ENCODE results near the gene MEF2D. TPM values are rescaled to one million over a fixed set of nuclear protein-coding genes. Genes with fewer than 3 reads are reported as not detected.

MEF2D gene
- total and polyA plus RNA-seq, 3 experiments from 2014 or later = 19.2 to 35.4 (median 32.9) TPM

DNA sequence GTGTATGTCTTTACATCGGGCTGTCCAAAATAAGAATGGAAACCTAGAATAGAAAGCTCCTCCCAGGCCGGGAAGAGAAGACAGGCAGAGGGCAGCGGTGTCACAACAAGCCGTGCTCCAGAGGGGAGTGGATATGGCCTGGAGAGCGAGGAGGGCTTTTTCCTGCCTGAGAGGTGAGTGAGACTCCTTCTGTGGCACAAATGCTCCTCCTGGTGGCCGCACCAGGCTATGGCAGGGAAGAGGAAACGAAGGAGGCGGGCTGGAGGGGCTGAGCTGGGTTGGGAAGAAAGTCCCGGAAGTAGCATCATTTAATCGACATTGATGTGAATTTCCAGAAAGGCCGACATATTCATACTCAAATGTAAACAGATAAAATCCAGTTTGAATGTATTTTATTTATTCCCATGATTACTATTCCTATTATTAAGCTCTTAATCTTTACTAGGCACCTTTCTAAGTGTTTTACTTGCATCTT, 54.7 kb downstream of the MEF2D start:
- Mint-ChIP-seq H3K27ac (peak overlapping the region in 1 of 8 donors; percentile 19), H3K4me3 (no peak overlapping the region)
- POLR2A ChIA-PET = interaction anchor here (0.6 to 1.9 kb wide), 3 partner anchors 56 to 62 kb away, joined by 3 to 10 read pairs (median 4); no protein-coding TSS in a partner anchor

DNA sequence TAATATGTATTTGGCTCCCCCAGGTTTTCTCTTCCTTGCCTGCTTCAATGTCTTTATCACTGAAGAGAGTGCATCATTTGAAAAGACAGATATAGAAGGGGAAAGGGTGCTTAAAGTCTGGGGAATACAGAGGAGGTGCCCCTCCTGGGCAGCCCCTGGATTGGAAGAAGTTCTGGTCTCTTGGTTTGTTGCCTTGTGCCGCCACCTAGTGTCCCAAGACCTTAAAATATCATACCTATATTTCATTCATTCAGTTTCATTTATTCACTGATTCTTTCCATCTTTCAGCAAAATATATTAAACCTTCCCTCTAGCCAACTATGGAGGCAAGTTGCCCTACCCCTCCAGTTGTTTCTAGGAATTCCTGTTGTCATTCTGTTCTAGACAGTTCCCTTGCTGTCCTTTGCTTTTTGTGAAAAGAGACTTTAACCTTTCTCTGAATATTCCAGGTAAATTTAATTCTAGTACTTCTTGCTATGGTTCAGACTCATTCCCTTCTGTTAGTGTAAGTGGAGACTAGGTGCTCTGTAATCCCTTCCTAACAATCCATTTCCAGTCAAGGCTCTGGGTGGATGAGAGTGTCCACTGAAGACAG, 56.1 kb downstream of the MEF2D start:
- CTCF ChIA-PET = interaction anchor here (1.1 to 5.3 kb wide), 10 partner anchors 10 to 61 kb away, joined by 3 to 185 read pairs (median 12); partner anchors contain the start of gene MEF2D
- Mint-ChIP-seq H3K9me3 (no peaks in the 10 kb centered on the region), H3K27me3 (peaks cover 46 to 76% of the 10 kb centered on the region in 2 donors), H3K36me3 (no peaks in the 10 kb centered on the region), H3K4me1 (peaks cover 4 to 6% (median 6%) of the 10 kb centered on the region in 3 donors), H3K4me3 (no peak overlapping the region), H3K27ac (peak overlapping the region in 1 of 8 donors; percentile 15)
- Histone ChIP-seq H3K9me3 (ENCODE audit: low read length) (no peaks in the 10 kb centered on the region), H3K27ac (ENCODE audit: low read depth, low read length) (no peak overlapping the region), H3K36me3 (ENCODE audit: insufficient read depth, low read length) (no peaks in the 10 kb centered on the region), H3K4me3 (ENCODE audit: low read length) (no peak overlapping the region), H3K27me3 (ENCODE audit: insufficient read depth, low read length, poor library complexity, severe bottlenecking) (peaks cover 43% of the 10 kb centered on the region), H3K4me1 (ENCODE audit: insufficient read depth, low read length) (peaks cover 8% of the 10 kb centered on the region)
- POLR2A ChIA-PET = interaction anchor here (0.6 kb wide), 2 partner anchors 13 to 1492 kb away, joined by 3 to 4 read pairs; no protein-coding TSS in a partner anchor
- DNase-seq = no peak

More for the DNA sequence above, 54.7 kb downstream of the MEF2D start:
- Mint-ChIP-seq H3K4me1 (peaks cover 4 to 6% (median 6%) of the 10 kb centered on the region in 3 donors), H3K9me3 (no peaks in the 10 kb centered on the region), H3K27me3 (peaks cover 37 to 64% of the 10 kb centered on the region in 2 donors), H3K36me3 (no peaks in the 10 kb centered on the region)
- Histone ChIP-seq H3K9me3 (ENCODE audit: low read length) (no peaks in the 10 kb centered on the region), H3K4me1 (ENCODE audit: insufficient read depth, low read length) (peaks cover 6% of the 10 kb centered on the region), H3K27me3 (ENCODE audit: insufficient read depth, low read length, poor library complexity, severe bottlenecking) (peaks cover 30% of the 10 kb centered on the region), H3K4me3 (ENCODE audit: low read length) (no peak overlapping the region), H3K27ac (ENCODE audit: low read depth, low read length) (no peak overlapping the region), H3K36me3 (ENCODE audit: insufficient read depth, low read length) (no peaks in the 10 kb centered on the region)
- CTCF ChIA-PET = interaction anchor here (0.6 to 3.2 kb wide), 52 partner anchors 9 to 414 kb away, joined by 3 to 185 read pairs (median 5); partner anchors contain the start of genes MEF2D and RHBG
- peak; percentile 62 to 85 (median 73) for DNase-seq

DNA sequence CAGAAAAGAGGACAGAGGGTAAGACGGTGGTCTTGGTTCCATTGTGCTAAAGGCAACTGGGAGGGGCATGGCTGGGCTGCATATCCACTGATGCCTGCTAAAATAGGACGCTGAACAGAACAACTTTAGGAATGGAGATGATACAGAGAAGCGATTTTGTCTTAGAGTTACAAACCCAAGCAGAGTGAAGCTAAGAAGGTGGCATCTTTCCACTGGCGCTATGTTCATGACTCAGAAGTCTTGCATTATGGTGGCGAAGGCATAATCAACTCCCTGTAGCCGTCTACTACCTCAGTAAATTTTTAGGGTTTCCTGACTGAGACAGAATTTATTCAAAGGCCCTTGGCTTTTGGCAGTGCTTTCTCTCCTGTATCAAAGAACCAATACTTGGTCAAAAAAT, 57.3 kb downstream of the MEF2D start:
- peaks cover 55% of the 10 kb centered on the region for H3K27me3 ChIP-seq (ENCODE audit: insufficient read depth, low read length, poor library complexity, severe bottlenecking)

DNA sequence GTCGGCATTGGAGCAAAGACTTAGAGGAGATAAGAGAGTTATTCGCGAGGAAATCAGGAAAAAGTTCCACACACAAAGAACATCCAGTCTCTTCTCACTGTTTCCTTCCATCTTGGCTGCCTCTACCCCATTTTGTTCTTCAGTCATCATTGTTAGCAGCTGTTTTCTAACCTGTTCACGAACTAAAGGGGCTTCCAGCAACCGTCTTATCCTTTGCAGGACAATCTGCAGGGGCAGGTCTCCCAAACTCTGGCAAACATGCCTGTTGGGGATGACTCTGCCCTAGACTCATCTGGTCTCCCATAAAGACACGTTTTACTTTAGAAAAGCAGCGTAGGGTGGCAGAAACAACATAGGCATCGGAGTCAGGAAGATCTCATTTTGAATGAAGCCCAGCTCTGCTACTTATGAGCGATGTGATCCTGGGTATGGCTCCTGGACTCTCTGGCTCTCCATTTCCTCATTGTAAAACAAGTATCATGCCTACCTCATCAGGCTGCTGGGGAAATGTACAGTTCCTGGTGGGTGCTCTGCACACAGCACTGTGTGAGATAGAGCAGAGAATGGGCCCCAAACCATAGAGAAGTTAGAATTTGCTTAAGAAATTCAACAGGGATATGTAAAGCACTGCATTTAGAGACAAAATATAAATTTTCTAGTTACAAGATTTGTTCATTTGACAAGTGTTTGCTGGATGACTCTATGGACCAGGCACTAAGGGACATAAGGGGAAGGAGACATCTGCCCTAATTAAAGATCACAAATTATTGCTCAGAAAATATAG, 59.7 kb downstream of the MEF2D start:
- peaks cover 62 to 83% of the 10 kb centered on the region in 2 donors for H3K27me3 Mint-ChIP-seq
- Histone ChIP-seq H3K27ac (ENCODE audit: low read depth, low read length) (no peak overlapping the region), H3K27me3 (ENCODE audit: insufficient read depth, low read length, poor library complexity, severe bottlenecking) (peaks cover 74% of the 10 kb centered on the region), H3K4me3 (ENCODE audit: low read length) (no peak overlapping the region), H3K36me3 (ENCODE audit: insufficient read depth, low read length) (no peaks in the 10 kb centered on the region), H3K4me1 (ENCODE audit: insufficient read depth, low read length) (peaks cover 31% of the 10 kb centered on the region), H3K9me3 (ENCODE audit: low read length) (no peaks in the 10 kb centered on the region)
- H3K9me3 Mint-ChIP-seq = no peaks in the 10 kb centered on the region
- no peaks in the 10 kb centered on the region for H3K36me3 Mint-ChIP-seq
- no peak for DNase-seq
- POLR2A ChIA-PET = no interaction called here
- peaks cover 15 to 28% (median 25%) of the 10 kb centered on the region in 3 donors for H3K4me1 Mint-ChIP-seq
- CTCF ChIA-PET = interaction anchor here (0.6 to 5.3 kb wide), 4 partner anchors 10 to 84 kb away, joined by 3 to 60 read pairs (median 4); no protein-coding TSS in a partner anchor
- H3K27ac Mint-ChIP-seq = no peak overlapping the region
- no peak overlapping the region for H3K4me3 Mint-ChIP-seq

More for the DNA sequence above, 57.3 kb downstream of the MEF2D start:
- Mint-ChIP-seq H3K4me3 (no peak overlapping the region), H3K27ac (no peak overlapping the region), H3K36me3 (no peaks in the 10 kb centered on the region), H3K4me1 (peaks cover 7 to 16% (median 16%) of the 10 kb centered on the region in 3 donors), H3K27me3 (peaks cover 53 to 85% of the 10 kb centered on the region in 2 donors), H3K9me3 (no peaks in the 10 kb centered on the region)
- ChIA-PET CTCF (interaction anchor here (0.7 to 5.3 kb wide), 2 partner anchors 58 to 165 kb away, joined by 3 to 60 read pairs; no protein-coding TSS in a partner anchor), POLR2A (no interaction called here)
- Histone ChIP-seq H3K27ac (ENCODE audit: low read depth, low read length) (no peak overlapping the region), H3K9me3 (ENCODE audit: low read length) (no peaks in the 10 kb centered on the region), H3K4me1 (ENCODE audit: insufficient read depth, low read length) (peaks cover 20% of the 10 kb centered on the region), H3K4me3 (ENCODE audit: low read length) (no peak overlapping the region), H3K36me3 (ENCODE audit: insufficient read depth, low read length) (no peaks in the 10 kb centered on the region)
- DNase-seq = no peak

DNA sequence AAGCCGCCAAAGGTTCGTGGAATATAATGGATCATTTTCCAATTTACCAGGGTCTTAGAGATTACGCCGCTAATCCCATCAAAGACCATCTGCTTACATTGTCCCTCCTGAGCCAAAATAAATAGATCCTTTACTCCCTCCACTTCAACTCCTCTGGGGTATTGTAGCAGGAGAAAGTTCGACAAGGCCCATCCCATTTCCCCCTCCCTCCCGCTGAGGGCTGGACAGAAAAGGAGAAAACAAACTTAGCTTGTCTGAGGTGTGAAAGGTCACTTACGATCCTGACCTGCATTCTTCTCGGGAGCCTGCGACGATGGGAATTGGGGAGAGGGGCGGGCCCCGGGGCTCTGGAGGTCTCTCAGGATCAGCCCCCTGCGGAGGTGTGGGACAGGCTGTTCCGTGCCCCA, 60.8 kb downstream of the MEF2D start:
- H3K27me3 Mint-ChIP-seq = peaks cover 66 to 85% of the 10 kb centered on the region in 2 donors
- POLR2A ChIA-PET = no interaction called here

DNA sequence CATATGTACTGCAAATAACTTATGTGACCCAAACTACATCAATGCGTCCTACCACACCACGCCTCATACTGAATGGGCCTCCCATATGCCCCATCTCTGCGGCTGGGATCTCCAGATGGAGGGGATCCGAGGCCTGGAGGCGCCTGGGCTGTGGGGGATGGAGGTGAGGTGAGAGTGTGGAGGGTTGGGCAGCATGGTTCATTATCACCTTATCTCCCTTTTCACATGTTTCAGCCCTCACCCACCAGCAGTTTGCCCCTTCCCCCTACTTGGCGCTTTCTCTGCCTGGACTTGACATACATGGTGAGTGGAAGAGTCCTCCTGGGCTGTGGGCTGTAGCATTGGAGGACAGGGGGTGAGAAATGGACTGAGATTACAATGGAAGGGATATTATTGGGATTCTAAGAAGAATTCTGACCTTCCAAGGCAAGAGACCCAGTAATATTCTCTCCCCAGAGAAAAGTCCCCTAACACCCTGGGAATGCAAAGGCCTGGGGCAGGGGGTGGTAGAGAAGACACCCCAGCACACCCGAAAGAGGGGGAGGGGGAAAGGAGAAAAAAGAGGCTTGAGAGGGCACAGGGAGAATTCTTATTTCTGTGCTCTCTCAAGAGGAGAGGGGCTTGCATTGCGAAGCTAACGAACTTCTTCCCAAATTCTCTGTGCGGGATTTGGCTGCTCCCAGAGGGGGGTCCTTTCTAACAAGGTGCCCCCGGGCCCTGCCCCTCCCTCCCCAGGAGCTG, 61.4 kb downstream of the MEF2D start:
- H3K9me3 Mint-ChIP-seq = no peaks in the 10 kb centered on the region
- H3K27ac ChIP-seq (ENCODE audit: low read depth, low read length) = no peak overlapping the region
- H3K36me3 ChIP-seq (ENCODE audit: insufficient read depth, low read length) = no peaks in the 10 kb centered on the region
- no peaks in the 10 kb centered on the region for H3K36me3 Mint-ChIP-seq
- ChIA-PET POLR2A (no interaction called here), CTCF (interaction anchor here (5.3 kb wide), 1 partner anchor 54 kb away, joined by 60 read pairs; no protein-coding TSS in a partner anchor)
- DNase-seq = no peak
- H3K27ac Mint-ChIP-seq = peak overlapping the region in 1 of 8 donors; percentile 25
- H3K4me1 Mint-ChIP-seq = peaks cover 17 to 33% (median 30%) of the 10 kb centered on the region in 3 donors
- peaks cover 27% of the 10 kb centered on the region for H3K4me1 ChIP-seq (ENCODE audit: insufficient read depth, low read length)
- H3K27me3 Mint-ChIP-seq = peaks cover 67 to 85% of the 10 kb centered on the region in 2 donors
- peaks cover 77% of the 10 kb centered on the region for H3K27me3 ChIP-seq (ENCODE audit: insufficient read depth, low read length, poor library complexity, severe bottlenecking)
- no peak overlapping the region for H3K4me3 Mint-ChIP-seq
- no peak overlapping the region for H3K4me3 ChIP-seq (ENCODE audit: low read length)
- no peaks in the 10 kb centered on the region for H3K9me3 ChIP-seq (ENCODE audit: low read length)

More for the DNA sequence above, 60.8 kb downstream of the MEF2D start:
- Mint-ChIP-seq H3K27ac (no peak overlapping the region), H3K9me3 (no peaks in the 10 kb centered on the region), H3K4me3 (no peak overlapping the region), H3K4me1 (peaks cover 17 to 33% (median 30%) of the 10 kb centered on the region in 3 donors), H3K36me3 (no peaks in the 10 kb centered on the region)
- Histone ChIP-seq H3K27ac (ENCODE audit: low read depth, low read length) (no peak overlapping the region), H3K4me1 (ENCODE audit: insufficient read depth, low read length) (peaks cover 27% of the 10 kb centered on the region), H3K4me3 (ENCODE audit: low read length) (no peak overlapping the region), H3K27me3 (ENCODE audit: insufficient read depth, low read length, poor library complexity, severe bottlenecking) (peaks cover 77% of the 10 kb centered on the region), H3K36me3 (ENCODE audit: insufficient read depth, low read length) (no peaks in the 10 kb centered on the region), H3K9me3 (ENCODE audit: low read length) (no peaks in the 10 kb centered on the region)
- CTCF ChIA-PET = interaction anchor here (5.3 kb wide), 1 partner anchor 55 kb away, joined by 60 read pairs; no protein-coding TSS in a partner anchor
- no peak for DNase-seq

DNA sequence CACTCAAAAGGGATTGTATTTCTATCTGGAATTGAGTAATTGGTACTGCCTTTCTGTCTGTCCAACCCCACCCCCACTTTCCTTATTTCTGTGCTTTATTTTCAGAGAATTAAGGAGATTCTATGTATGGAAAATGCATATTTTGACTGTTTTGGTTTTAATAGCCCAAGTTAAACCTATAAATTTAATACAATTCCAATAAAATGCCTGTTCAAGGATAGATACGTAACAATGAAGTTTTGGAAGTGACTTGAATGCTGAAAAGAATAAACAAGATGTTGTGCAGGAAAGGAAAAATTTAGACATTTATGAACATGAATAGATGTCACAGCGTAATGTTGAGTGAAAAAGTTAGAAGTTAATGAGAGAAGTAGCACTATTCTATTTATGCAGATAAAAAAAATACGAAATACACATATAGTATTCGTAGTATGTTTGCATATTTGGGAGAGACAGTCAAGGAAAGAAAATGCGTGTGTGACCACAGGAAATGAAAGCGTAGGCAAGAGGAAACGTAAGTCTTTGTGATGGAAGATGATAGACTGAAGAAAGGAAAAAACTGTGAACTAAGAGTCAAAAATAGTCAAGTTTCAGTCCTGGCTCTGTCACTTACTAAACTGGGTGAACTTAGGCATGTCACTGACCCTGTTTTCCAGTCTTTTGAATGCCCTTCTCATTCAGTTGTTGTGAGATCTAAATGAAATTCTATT, 62.1 kb downstream of the MEF2D start:
- ChIA-PET POLR2A (no interaction called here), CTCF (no interaction called here)
- Mint-ChIP-seq H3K36me3 (no peaks in the 10 kb centered on the region), H3K9me3 (no peaks in the 10 kb centered on the region), H3K27me3 (peaks cover 74 to 87% of the 10 kb centered on the region in 2 donors), H3K4me1 (peaks cover 17 to 33% (median 30%) of the 10 kb centered on the region in 3 donors), H3K27ac (no peak overlapping the region), H3K4me3 (no peak overlapping the region)
- Histone ChIP-seq H3K4me1 (ENCODE audit: insufficient read depth, low read length) (peaks cover 27% of the 10 kb centered on the region), H3K27me3 (ENCODE audit: insufficient read depth, low read length, poor library complexity, severe bottlenecking) (peaks cover 78% of the 10 kb centered on the region), H3K27ac (ENCODE audit: low read depth, low read length) (no peak overlapping the region), H3K36me3 (ENCODE audit: insufficient read depth, low read length) (no peaks in the 10 kb centered on the region), H3K9me3 (ENCODE audit: low read length) (no peaks in the 10 kb centered on the region), H3K4me3 (ENCODE audit: low read length) (no peak overlapping the region)
- DNase-seq = no peak

Measured in CD8-positive, alpha-beta memory T cell (primary cell).